OCI-LY7 (cell line): ENCODE data around the gene DTNA. TPM values are rescaled to one million over a fixed set of nuclear protein-coding genes. Genes with fewer than 3 reads are reported as not detected.

Source experiments
- BruUV-seq: library from RNA; stranded (reverse); fragments of 400-500 nt; replicated peaks from 2 replicates; lab custom pipeline; 2021; lab: Mats Ljungman, UMichigan
- CTCF ChIA-PET: fragments of 300-600 bp; sonication (Branson Sonifier 250); formaldehyde crosslinking; loops from one replicate; lab custom pipeline; 2022; ENCODE audit warnings: antibody characterized with exemption; ENCODE audit not compliant: unreplicated experiment; lab: Charles Lee
- POLR2A ChIA-PET: fragments of 300-600 bp; sonication (Branson Sonifier 250); formaldehyde crosslinking; loops from one replicate; lab custom pipeline; 2022; ENCODE audit warnings: antibody characterized with exemption; lab: Charles Lee
- DNase-seq: peaks from one replicate; pipeline ENCODE4 v3.0.0-alpha.2; 2015; ENCODE audit warnings: low spot score
- H2AFZ ChIP-seq: fragments of 200-600 bp; sonication (generic), shearing (Covaris generic); 2 replicates; pipeline ENCODE4 v1.6.1; 2014; ENCODE audit warnings: mild to moderate bottlenecking, antibody characterized with exemption, low read length, moderate library complexity
- H3K27ac ChIP-seq: fragments of 200-600 bp; sonication (generic); 2 replicates; pipeline ENCODE4 v1.5.1; 2014; ENCODE audit warnings: mixed run types, low read depth, mild to moderate bottlenecking, moderate library complexity, low read length, inconsistent platforms; ENCODE audit not compliant: poor library complexity, severe bottlenecking
- H3K36me3 ChIP-seq: fragments of 200-600 bp; sonication (generic); 2 replicates; pipeline ENCODE4 v1.6.1; 2014; ENCODE audit warnings: mild to moderate bottlenecking, antibody characterized with exemption, low read length, moderate library complexity, mixed read lengths; ENCODE audit not compliant: insufficient read depth
- H3K4me1 ChIP-seq: fragments of 200-600 bp; sonication (generic); 2 replicates; pipeline ENCODE4 v1.5.1; 2014; ENCODE audit warnings: mild to moderate bottlenecking, low read length; ENCODE audit not compliant: insufficient read depth, poor library complexity, severe bottlenecking
- H3K4me2 ChIP-seq: fragments of 200-600 bp; sonication (generic); 2 replicates; pipeline ENCODE4 v1.6.1; 2014; ENCODE audit warnings: mild to moderate bottlenecking, low read length
- H3K4me3 ChIP-seq: fragments of 200-600 bp; sonication (generic); 2 replicates; pipeline ENCODE4 v1.5.1; 2014; ENCODE audit warnings: mild to moderate bottlenecking, low read depth, low read length; ENCODE audit not compliant: poor library complexity, severe bottlenecking
- H3K79me2 ChIP-seq: fragments of 200-600 bp; sonication (generic); 2 replicates; pipeline ENCODE4 v1.6.1; 2016; ENCODE audit warnings: low read depth, mild to moderate bottlenecking, low read length, moderate library complexity, mixed read lengths; ENCODE audit not compliant: insufficient read depth
- H3K9me2 ChIP-seq: fragments of 200-600 bp; sonication (generic); 2 replicates; pipeline ENCODE4 v1.6.1; 2016; ENCODE audit warnings: mild to moderate bottlenecking, low read length, mixed read lengths; ENCODE audit not compliant: insufficient read depth
- H3K9me3 ChIP-seq: fragments of 200-600 bp; sonication (generic); 2 replicates; pipeline ENCODE4 v1.6.1; 2014; ENCODE audit warnings: mild to moderate bottlenecking, mixed run types, low read length, mixed read lengths
- H4K20me1 ChIP-seq: fragments of 200-600 bp; sonication (generic); 2 replicates; pipeline ENCODE4 v1.6.1; 2014; ENCODE audit warnings: mild to moderate bottlenecking, antibody characterized with exemption, low read length, moderate library complexity, mixed read lengths; ENCODE audit not compliant: insufficient read depth
- EZH2phosphoT487 ChIP-seq: fragments of 200-600 bp; sonication (generic); IDR thresholded peaks from 2 replicates; pipeline ENCODE4 v1.6.1; 2018; ENCODE audit warnings: low read depth, borderline replicate concordance, mild to moderate bottlenecking, mixed run types, antibody characterized with exemption, low read length, moderate library complexity, mixed read lengths
- intact Hi-C: fragments of 100-400 bp; cut with micrococcal nuclease; formaldehyde crosslinking; loops from one replicate; pipeline ENCODE4 v1.10.0; 2022; ENCODE audit not compliant: unreplicated experiment
- total RNA-seq, 2 experiments: library from RNA; depleted of rRNA in 1 of 2; stranded (reverse); fragments of >200 nt in 1 of 2; shearing (Covaris generic) in 1 of 2; gene quantifications; 2 replicates each; pipeline ENCODE4 v1.2.3, GENCODE V29; 2014 to 2022
- TF ChIP-seq, protein P1 (sequence below): fragments of 200-600 bp; sonication (generic); conservative IDR thresholded peaks from 2 replicates; pipeline ENCODE4 v1.5.1; 2014; ENCODE audit warnings: mild to moderate bottlenecking, antibody characterized with exemption, low read length, moderate library complexity, mixed read lengths

Gene DTNA
- total RNA-seq, 2 experiments from 2014 or later, result 0.16 TPM; not detected in 1

DNA sequence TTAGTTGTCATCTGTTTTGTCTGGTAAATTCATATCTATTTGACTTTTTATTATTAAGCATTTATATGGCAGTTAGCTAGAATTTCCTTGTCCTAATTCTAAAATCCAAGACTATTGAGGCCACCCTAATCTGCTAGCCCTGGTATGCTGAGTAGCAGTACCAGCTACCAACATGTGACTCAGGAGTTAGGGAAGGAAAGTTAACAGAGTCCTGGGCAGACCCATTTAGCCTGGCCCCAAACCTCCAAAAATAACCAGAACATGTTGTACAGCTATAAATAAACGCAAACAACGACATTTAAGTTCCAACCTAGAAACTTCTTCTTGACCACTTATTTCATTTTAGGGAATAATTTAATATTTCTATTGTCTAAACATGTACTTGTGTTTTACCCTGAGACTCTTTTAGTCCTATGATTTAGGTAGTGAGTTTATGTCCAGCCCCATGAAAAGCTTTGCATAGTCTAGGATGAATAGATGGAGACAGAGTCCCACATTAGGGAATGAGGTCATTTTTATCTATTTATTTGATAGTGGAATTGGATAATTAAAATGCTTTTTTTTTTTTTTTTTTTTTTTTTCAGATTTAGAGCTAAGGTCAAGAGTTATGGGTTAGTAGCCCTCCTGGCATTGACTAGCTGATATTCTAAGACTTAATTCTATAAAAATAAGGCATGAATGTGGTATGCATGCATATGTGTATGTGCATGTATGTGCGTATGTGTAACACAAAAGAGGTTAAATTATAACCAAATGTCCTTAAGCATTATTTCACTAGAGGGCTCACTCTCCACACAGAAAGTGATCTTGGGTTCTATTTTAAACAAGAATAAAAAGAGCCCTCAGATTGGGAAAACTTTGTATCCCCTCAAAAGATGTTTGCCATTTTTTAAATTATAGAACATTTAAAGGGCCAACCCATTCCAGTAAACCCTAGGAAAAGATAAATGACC is 171.1 kb downstream of the DTNA start:
- BruUV-seq, result no TSS peak
- H3K9me2 ChIP-seq, result no peaks in the 10 kb centered on the region
- no peaks in the 10 kb centered on the region for H3K36me3 ChIP-seq
- no peaks in the 10 kb centered on the region for H3K79me2 ChIP-seq
- H3K4me3 ChIP-seq, result no peak overlapping the region
- intact Hi-C loops, result no loop called here
- no peaks in the 10 kb centered on the region for H3K9me3 ChIP-seq
- CTCF ChIA-PET, result no interaction called here
- H3K4me1 ChIP-seq, result no peaks in the 10 kb centered on the region
- POLR2A ChIA-PET, result interaction anchor here (0.7 kb wide), 1 partner anchor 49 kb away, joined by 6 read pairs; no protein-coding TSS in a partner anchor
- H4K20me1 ChIP-seq, result no peaks in the 10 kb centered on the region
- H3K27ac ChIP-seq, result no peak overlapping the region
- H3K4me2 ChIP-seq, result no peak overlapping the region
- DNase-seq, result no peak
- no peak overlapping the region for H2AFZ ChIP-seq
- TF ChIP-seq EZH2phosphoT487, result no peak
- TF ChIP-seq, protein P1, sequence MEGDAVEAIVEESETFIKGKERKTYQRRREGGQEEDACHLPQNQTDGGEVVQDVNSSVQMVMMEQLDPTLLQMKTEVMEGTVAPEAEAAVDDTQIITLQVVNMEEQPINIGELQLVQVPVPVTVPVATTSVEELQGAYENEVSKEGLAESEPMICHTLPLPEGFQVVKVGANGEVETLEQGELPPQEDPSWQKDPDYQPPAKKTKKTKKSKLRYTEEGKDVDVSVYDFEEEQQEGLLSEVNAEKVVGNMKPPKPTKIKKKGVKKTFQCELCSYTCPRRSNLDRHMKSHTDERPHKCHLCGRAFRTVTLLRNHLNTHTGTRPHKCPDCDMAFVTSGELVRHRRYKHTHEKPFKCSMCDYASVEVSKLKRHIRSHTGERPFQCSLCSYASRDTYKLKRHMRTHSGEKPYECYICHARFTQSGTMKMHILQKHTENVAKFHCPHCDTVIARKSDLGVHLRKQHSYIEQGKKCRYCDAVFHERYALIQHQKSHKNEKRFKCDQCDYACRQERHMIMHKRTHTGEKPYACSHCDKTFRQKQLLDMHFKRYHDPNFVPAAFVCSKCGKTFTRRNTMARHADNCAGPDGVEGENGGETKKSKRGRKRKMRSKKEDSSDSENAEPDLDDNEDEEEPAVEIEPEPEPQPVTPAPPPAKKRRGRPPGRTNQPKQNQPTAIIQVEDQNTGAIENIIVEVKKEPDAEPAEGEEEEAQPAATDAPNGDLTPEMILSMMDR, result 0 out of 2 replicates have a peak, but pooled peaks have one; percentile 35

DNA sequence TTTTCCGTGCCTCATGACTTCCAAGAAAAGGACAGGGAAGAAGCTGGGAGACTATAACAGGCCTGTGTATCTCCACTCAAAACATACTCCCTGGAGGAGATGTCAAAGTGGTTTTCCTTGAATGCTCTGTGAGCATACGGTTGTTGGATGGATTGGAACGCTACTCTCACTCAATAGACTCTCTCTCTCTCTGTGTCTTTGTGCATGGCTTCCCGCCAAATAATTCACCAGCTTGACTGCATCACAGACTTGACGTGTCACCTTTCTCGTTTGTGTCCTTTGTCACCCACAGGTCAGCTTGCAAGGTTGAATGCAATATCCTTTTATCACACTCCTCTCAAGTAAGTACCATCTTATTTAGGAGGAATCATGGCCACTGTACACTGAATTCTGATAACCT is 174.3 kb downstream of the DTNA start:
- no peaks in the 10 kb centered on the region for H3K4me1 ChIP-seq
- H3K4me2 ChIP-seq, result no peak overlapping the region
- intact Hi-C loops, result no loop called here
- H4K20me1 ChIP-seq, result no peaks in the 10 kb centered on the region
- CTCF ChIA-PET, result no interaction called here
- no peaks in the 10 kb centered on the region for H3K79me2 ChIP-seq
- TF ChIP-seq, protein P1, result no peak
- TF ChIP-seq EZH2phosphoT487, result no peak
- POLR2A ChIA-PET, result no interaction called here
- no peaks in the 10 kb centered on the region for H3K9me3 ChIP-seq
- DNase-seq, result no peak
- BruUV-seq, result no TSS peak
- no peaks in the 10 kb centered on the region for H3K9me2 ChIP-seq
- H3K36me3 ChIP-seq, result no peaks in the 10 kb centered on the region
- no peak overlapping the region for H3K27ac ChIP-seq
- no peak overlapping the region for H3K4me3 ChIP-seq
- H2AFZ ChIP-seq, result no peak overlapping the region

DNA sequence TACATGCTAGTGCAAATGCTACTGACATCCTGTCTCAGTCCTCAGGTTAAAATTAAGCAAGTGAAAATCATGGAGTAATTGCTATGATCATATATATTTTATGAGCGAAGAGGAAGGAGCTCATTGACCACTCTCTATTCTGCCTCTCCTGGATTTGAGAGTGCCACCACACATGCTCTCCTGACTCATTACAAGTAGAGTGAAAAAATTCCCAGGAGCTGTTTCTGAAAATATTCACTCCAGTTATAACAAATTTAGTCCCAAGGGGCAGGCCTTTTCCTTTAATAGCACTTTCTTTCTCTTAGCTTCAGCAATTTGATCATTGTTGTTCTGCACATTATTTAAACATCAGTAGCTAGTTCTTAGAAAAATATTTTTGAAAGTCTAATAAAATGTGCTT is 176.1 kb downstream of the DTNA start:
- BruUV-seq, result no TSS peak

More for the DNA sequence above, 176.1 kb downstream of the DTNA start:
- intact Hi-C loops, result no loop called here
- Histone ChIP-seq H2AFZ (no peak overlapping the region), H3K4me1 (no peaks in the 10 kb centered on the region), H3K9me2 (no peaks in the 10 kb centered on the region), H3K4me2 (no peak overlapping the region), H3K4me3 (no peak overlapping the region), H3K9me3 (no peaks in the 10 kb centered on the region), H3K79me2 (no peaks in the 10 kb centered on the region), H3K36me3 (no peaks in the 10 kb centered on the region), H4K20me1 (no peaks in the 10 kb centered on the region), H3K27ac (no peak overlapping the region)
- TF ChIP-seq, protein P1, result no peak
- ChIA-PET POLR2A (no interaction called here), CTCF (no interaction called here)
- no peak for DNase-seq
